ACC112 (cell line): ENCODE results near the gene JCHAIN.

Experiments
- H2AFZ ChIP-seq: fragments of 200-600 bp; sonication (generic); one replicate; pipeline ENCODE4 v1.6.0; 2017; ENCODE audit warnings: antibody characterized with exemption, low read length; ENCODE audit not compliant: unreplicated experiment
- H3K27ac ChIP-seq: fragments of 200-600 bp; sonication (generic); 2 replicates; pipeline ENCODE4 v1.5.1; 2014; ENCODE audit warnings: low read depth, mild to moderate bottlenecking, antibody characterized with exemption, low read length, moderate library complexity
- H3K27me3 ChIP-seq: fragments of 200-600 bp; sonication (generic); 2 replicates; pipeline ENCODE4 v1.6.1; 2014; ENCODE audit warnings: mild to moderate bottlenecking, antibody characterized with exemption, low read length, moderate library complexity, mixed read lengths; ENCODE audit not compliant: insufficient read depth
- H3K36me3 ChIP-seq: fragments of 200-600 bp; sonication (generic); 2 replicates; pipeline ENCODE4 v1.6.1; 2016; ENCODE audit warnings: mild to moderate bottlenecking, antibody characterized with exemption, low read length, moderate library complexity, mixed read lengths; ENCODE audit not compliant: insufficient read depth
- H3K4me1 ChIP-seq: fragments of 200-600 bp; sonication (generic); one replicate; pipeline ENCODE4 v1.6.1; 2016; ENCODE audit warnings: low read length, mixed read lengths; ENCODE audit not compliant: insufficient read depth, unreplicated experiment, control insufficient read depth
- H3K4me3 ChIP-seq: fragments of 200-600 bp; sonication (generic); 2 replicates; pipeline ENCODE4 v1.5.1; 2014; ENCODE audit warnings: mild to moderate bottlenecking, low read depth, low read length
- H3K79me2 ChIP-seq: fragments of 200-600 bp; sonication (generic); one replicate; pipeline ENCODE4 v1.6.0; 2016; ENCODE audit warnings: low read length; ENCODE audit not compliant: control insufficient read depth, unreplicated experiment, insufficient read depth

Gene JCHAIN

GRCh38 chr4:70666369-70666768 is at the start of gene JCHAIN:
JCHAIN (minus strand) TSS chr4:70666508; CDS start chr4:70666490, 18 bp downstream.
- H2AFZ ChIP-seq, result peak within 1 kb of the TSS; percentile 74
- H3K79me2 ChIP-seq, result no peaks in the 10 kb centered on the region
- H3K27me3 ChIP-seq, result no peaks in the 10 kb centered on the region
- H3K4me3 ChIP-seq, result no peak within 1 kb of the TSS
- no peak within 1 kb of the TSS for H3K27ac ChIP-seq
- H3K36me3 ChIP-seq, result no peaks in the 10 kb centered on the region
- H3K4me1 ChIP-seq, result peaks cover 19% of the 10 kb centered on the region

GRCh38 chr4:70715097-70715496 is 48.8 kb upstream of the JCHAIN start:
- Histone ChIP-seq H3K4me1 (peaks cover 30% of the 10 kb centered on the region), H3K79me2 (peaks cover 13% of the 10 kb centered on the region), H3K36me3 (no peaks in the 10 kb centered on the region), H3K27ac (no peak overlapping the region), H3K27me3 (no peaks in the 10 kb centered on the region), H2AFZ (no peak overlapping the region), H3K4me3 (no peak overlapping the region)

- Histone ChIP-seq H3K27ac (no peak overlapping the region), H3K4me3 (no peak overlapping the region), H3K36me3 (no peaks in the 10 kb centered on the region), H2AFZ (no peak overlapping the region), H3K4me1 (peaks cover 30% of the 10 kb centered on the region), H3K27me3 (no peaks in the 10 kb centered on the region), H3K79me2 (peaks cover 14% of the 10 kb centered on the region)
These were observed 48.0 kb upstream of the JCHAIN start for GRCh38 chr4:70714079-70714887.

- Histone ChIP-seq H3K36me3 (no peaks in the 10 kb centered on the region), H3K27me3 (no peaks in the 10 kb centered on the region), H3K79me2 (peaks cover 16% of the 10 kb centered on the region), H3K27ac (no peak overlapping the region), H2AFZ (no peak overlapping the region), H3K4me3 (no peak overlapping the region), H3K4me1 (peaks cover 30% of the 10 kb centered on the region)
These were observed 47.3 kb upstream of the JCHAIN start for GRCh38 chr4:70713453-70714078.

- H3K36me3 ChIP-seq, result no peaks in the 10 kb centered on the region
- peaks cover 21% of the 10 kb centered on the region for H3K79me2 ChIP-seq
- H3K27me3 ChIP-seq, result no peaks in the 10 kb centered on the region
- H2AFZ ChIP-seq, result no peak overlapping the region
- peak overlapping the region; percentile 19; the same call in 1 of the 2 replicates for H3K4me3 ChIP-seq
- H3K4me1 ChIP-seq, result peaks cover 30% of the 10 kb centered on the region
- no peak overlapping the region for H3K27ac ChIP-seq
These were observed 46.5 kb upstream of the JCHAIN start for GRCh38 chr4:70712604-70713452.

GRCh38 chr4:70712150-70712549 is 45.8 kb upstream of the JCHAIN start:
- no peaks in the 10 kb centered on the region for H3K36me3 ChIP-seq
- H2AFZ ChIP-seq, result no peak overlapping the region
- H3K4me3 ChIP-seq, result no peak overlapping the region
- H3K27me3 ChIP-seq, result no peaks in the 10 kb centered on the region
- peaks cover 33% of the 10 kb centered on the region for H3K4me1 ChIP-seq
- H3K27ac ChIP-seq, result no peak overlapping the region
- peaks cover 27% of the 10 kb centered on the region for H3K79me2 ChIP-seq

GRCh38 chr4:70711599-70711998 is 45.3 kb upstream of the JCHAIN start:
- H3K4me1 ChIP-seq, result peaks cover 34% of the 10 kb centered on the region
- peaks cover 31% of the 10 kb centered on the region for H3K79me2 ChIP-seq
- no peak overlapping the region for H2AFZ ChIP-seq
- no peak overlapping the region for H3K27ac ChIP-seq
- H3K4me3 ChIP-seq, result no peak overlapping the region
- no peaks in the 10 kb centered on the region for H3K27me3 ChIP-seq
- H3K36me3 ChIP-seq, result no peaks in the 10 kb centered on the region

- Histone ChIP-seq H3K27ac (no peak overlapping the region), H3K79me2 (peaks cover 33% of the 10 kb centered on the region), H3K4me3 (no peak overlapping the region), H3K27me3 (no peaks in the 10 kb centered on the region), H2AFZ (no peak overlapping the region), H3K4me1 (peaks cover 32% of the 10 kb centered on the region), H3K36me3 (no peaks in the 10 kb centered on the region)
These were observed 43.4 kb upstream of the JCHAIN start for GRCh38 chr4:70709611-70710205.

GRCh38 chr4:70706516-70706915 is 40.2 kb upstream of the JCHAIN start:
- no peaks in the 10 kb centered on the region for H3K36me3 ChIP-seq
- peaks cover 13% of the 10 kb centered on the region for H3K4me1 ChIP-seq
- peak overlapping the region; percentile 65; the same call in 1 of the 2 replicates for H3K27ac ChIP-seq
- peak overlapping the region; percentile 82 for H3K4me3 ChIP-seq
- H2AFZ ChIP-seq, result peak overlapping the region; percentile 89
- no peaks in the 10 kb centered on the region for H3K27me3 ChIP-seq
- peaks cover 22% of the 10 kb centered on the region for H3K79me2 ChIP-seq

- H3K79me2 ChIP-seq, result peaks cover 20% of the 10 kb centered on the region
- peak overlapping the region; percentile 65 for H3K27ac ChIP-seq
- peak overlapping the region; percentile 89 for H2AFZ ChIP-seq
- peaks cover 11% of the 10 kb centered on the region for H3K4me1 ChIP-seq
- H3K4me3 ChIP-seq, result peak overlapping the region; percentile 82
- no peaks in the 10 kb centered on the region for H3K36me3 ChIP-seq
- H3K27me3 ChIP-seq, result no peaks in the 10 kb centered on the region
These were observed 39.7 kb upstream of the JCHAIN start for GRCh38 chr4:70706044-70706461.
